RWPE2 (cell line): ENCODE data around the gene KCNMA1.

Source experiments
- ATAC-seq: fragments of 200-7000 bp; cut with Tn5 transposase; 3 replicates; pipeline ENCODE4 v1.9.1; 2021; ENCODE audit warnings: low read depth
- DNase-seq: peaks from one replicate; pipeline ENCODE4 v3.0.0-alpha.2; 2020; ENCODE audit warnings: low spot score
- H3K27ac ChIP-seq: fragments of 450-650 bp; 2 replicates; pipeline ENCODE4 v1.5.1; 2017; ENCODE audit warnings: mild to moderate bottlenecking; ENCODE audit not compliant: poor library complexity, severe bottlenecking
- H3K27me3 ChIP-seq: fragments of 250-450 bp; sonication (Bioruptor Pico); 2 replicates; pipeline ENCODE4 v1.5.1; 2021; ENCODE audit warnings: mild to moderate bottlenecking, moderate library complexity; ENCODE audit not compliant: insufficient read depth, poor library complexity, severe bottlenecking
- H3K36me3 ChIP-seq: fragments of 250-450 bp; sonication (Bioruptor Pico); 2 replicates; pipeline ENCODE4 v1.5.1; 2020; ENCODE audit warnings: low read depth, mild to moderate bottlenecking, moderate library complexity
- H3K4me1 ChIP-seq: fragments of 250-450 bp; sonication (Bioruptor Pico); 2 replicates; pipeline ENCODE4 v1.5.1; 2021; ENCODE audit warnings: mild to moderate bottlenecking, moderate library complexity; ENCODE audit not compliant: insufficient read depth, poor library complexity, severe bottlenecking
- H3K4me3 ChIP-seq: fragments of 250-450 bp; sonication (Bioruptor Pico); 2 replicates; pipeline ENCODE4 v1.5.1; 2021; ENCODE audit warnings: mild to moderate bottlenecking, moderate library complexity; ENCODE audit not compliant: severe bottlenecking
- H3K9me3 ChIP-seq: fragments of 250-450 bp; sonication (Bioruptor Pico); 2 replicates; pipeline ENCODE4 v1.5.1; 2021; ENCODE audit warnings: mild to moderate bottlenecking, moderate library complexity; ENCODE audit not compliant: severe bottlenecking
- TF ChIP-seq, protein P1 (sequence below): fragments of 450-650 bp; IDR thresholded peaks from one replicate; pipeline ENCODE4 v1.5.1; 2017; ENCODE audit warnings: mild to moderate bottlenecking, moderate library complexity; ENCODE audit not compliant: poor library complexity, severe bottlenecking

KCNMA1 gene

DNA sequence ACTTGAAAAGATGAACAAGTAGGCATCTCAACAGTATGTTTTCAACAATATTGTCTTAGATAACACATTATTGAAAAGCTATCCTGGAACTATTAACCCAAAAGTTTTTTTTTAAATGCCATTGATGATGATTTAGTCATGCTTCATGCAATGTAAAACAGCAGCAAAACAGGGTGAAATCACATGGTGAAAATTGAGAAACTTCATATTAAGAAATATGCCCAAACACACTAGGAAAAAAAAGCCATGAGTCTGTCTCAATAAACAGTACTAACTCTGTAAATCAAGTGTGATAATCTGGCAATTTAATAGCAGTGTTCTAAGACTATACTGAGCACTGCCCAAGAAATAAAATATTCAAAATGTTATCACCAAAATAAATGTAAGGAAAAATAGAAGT lies 613.1 kb downstream of the KCNMA1 start:
- Histone ChIP-seq H3K27me3 (no peaks in the 10 kb centered on the region), H3K4me1 (no peaks in the 10 kb centered on the region), H3K27ac (no peak overlapping the region), H3K9me3 (peaks cover 4% of the 10 kb centered on the region), H3K4me3 (no peak overlapping the region), H3K36me3 (no peaks in the 10 kb centered on the region)
- DNase-seq (no peak), ATAC-seq (no peak)
- TF ChIP-seq, protein P1, sequence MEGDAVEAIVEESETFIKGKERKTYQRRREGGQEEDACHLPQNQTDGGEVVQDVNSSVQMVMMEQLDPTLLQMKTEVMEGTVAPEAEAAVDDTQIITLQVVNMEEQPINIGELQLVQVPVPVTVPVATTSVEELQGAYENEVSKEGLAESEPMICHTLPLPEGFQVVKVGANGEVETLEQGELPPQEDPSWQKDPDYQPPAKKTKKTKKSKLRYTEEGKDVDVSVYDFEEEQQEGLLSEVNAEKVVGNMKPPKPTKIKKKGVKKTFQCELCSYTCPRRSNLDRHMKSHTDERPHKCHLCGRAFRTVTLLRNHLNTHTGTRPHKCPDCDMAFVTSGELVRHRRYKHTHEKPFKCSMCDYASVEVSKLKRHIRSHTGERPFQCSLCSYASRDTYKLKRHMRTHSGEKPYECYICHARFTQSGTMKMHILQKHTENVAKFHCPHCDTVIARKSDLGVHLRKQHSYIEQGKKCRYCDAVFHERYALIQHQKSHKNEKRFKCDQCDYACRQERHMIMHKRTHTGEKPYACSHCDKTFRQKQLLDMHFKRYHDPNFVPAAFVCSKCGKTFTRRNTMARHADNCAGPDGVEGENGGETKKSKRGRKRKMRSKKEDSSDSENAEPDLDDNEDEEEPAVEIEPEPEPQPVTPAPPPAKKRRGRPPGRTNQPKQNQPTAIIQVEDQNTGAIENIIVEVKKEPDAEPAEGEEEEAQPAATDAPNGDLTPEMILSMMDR, result no peak

DNA sequence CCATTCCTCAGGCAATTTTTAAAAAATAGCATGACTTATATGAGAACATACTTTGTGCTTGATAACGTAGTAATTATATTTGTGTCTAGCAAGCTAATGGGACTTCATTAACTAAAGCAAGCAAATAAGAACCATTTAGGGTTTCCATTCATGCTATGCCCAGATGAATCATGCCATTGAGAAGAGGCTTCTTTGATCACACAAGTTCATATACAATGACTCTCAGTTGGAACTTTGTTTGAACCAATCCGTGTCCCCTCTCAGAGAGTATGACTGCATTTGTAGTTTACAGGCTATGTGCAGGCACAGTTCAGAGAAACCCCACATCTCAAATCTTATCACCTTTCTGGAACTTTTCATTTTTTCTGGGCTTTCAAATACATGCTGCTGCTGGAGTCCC lies 614.2 kb downstream of the KCNMA1 start:
- TF ChIP-seq, protein P1, result no peak

DNA sequence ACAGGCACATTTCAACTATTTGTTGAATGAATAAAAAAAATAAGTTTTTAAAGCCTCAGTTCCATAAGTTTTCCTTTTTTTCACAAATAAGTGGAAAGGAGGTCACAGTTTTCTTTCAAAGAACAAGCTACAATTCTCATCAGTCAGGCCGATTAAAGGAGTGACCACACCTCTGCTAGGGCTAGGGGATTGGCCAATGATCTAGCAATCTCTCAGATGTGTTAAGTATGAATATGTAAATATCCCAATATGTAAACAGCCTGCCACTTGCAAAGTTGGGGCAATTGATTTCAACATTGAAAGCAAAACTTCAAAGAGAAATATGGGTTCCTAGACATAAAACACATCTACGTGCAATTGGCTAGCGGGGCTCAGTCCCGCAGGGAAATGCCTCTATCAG lies 614.9 kb downstream of the KCNMA1 start:
- DNase-seq, result no peak
- no peaks in the 10 kb centered on the region for H3K9me3 ChIP-seq
- no peaks in the 10 kb centered on the region for H3K4me1 ChIP-seq
- H3K36me3 ChIP-seq, result no peaks in the 10 kb centered on the region
- no peaks in the 10 kb centered on the region for H3K27me3 ChIP-seq
- no peak overlapping the region for H3K4me3 ChIP-seq
- TF ChIP-seq, protein P1, result no peak
- no peak for ATAC-seq
- H3K27ac ChIP-seq, result no peak overlapping the region

More for the DNA sequence above, 614.2 kb downstream of the KCNMA1 start:
- DNase-seq (no peak), ATAC-seq (no peak)
- H3K27ac ChIP-seq, result no peak overlapping the region
- no peaks in the 10 kb centered on the region for H3K4me1 ChIP-seq
- no peaks in the 10 kb centered on the region for H3K9me3 ChIP-seq
- no peaks in the 10 kb centered on the region for H3K27me3 ChIP-seq
- H3K36me3 ChIP-seq, result no peaks in the 10 kb centered on the region
- H3K4me3 ChIP-seq, result no peak overlapping the region

DNA sequence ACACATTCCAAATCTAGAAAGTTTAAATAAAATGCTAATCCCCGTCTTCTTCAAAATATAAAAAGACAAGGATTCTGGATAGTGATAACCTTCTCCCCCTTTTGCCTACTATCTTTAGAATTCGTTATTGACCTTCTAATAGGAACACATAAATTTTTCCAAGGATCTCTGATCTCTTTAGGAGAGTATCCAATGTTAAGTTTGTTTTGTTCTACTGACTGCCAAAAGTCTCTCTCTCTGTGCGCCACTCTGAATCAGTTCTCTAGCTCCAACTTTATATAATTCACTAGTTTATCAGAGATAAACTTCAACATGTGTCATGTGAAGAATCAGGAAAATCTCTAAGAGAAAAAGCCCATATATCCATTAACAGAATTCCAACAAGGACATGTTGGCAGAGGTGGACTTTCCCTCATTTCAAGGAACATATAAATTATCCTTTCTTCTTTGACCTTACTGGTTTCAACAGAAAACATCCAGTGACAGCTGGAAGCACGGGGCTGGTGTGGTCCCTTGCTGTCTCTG lies 615.6 kb downstream of the KCNMA1 start:
- TF ChIP-seq, protein P1, result no peak
- H3K9me3 ChIP-seq, result no peaks in the 10 kb centered on the region
- no peaks in the 10 kb centered on the region for H3K27me3 ChIP-seq
- no peak overlapping the region for H3K4me3 ChIP-seq
- DNase-seq (no peak), ATAC-seq (no peak)
- no peak overlapping the region for H3K27ac ChIP-seq
- H3K36me3 ChIP-seq, result no peaks in the 10 kb centered on the region
- H3K4me1 ChIP-seq, result no peaks in the 10 kb centered on the region

DNA sequence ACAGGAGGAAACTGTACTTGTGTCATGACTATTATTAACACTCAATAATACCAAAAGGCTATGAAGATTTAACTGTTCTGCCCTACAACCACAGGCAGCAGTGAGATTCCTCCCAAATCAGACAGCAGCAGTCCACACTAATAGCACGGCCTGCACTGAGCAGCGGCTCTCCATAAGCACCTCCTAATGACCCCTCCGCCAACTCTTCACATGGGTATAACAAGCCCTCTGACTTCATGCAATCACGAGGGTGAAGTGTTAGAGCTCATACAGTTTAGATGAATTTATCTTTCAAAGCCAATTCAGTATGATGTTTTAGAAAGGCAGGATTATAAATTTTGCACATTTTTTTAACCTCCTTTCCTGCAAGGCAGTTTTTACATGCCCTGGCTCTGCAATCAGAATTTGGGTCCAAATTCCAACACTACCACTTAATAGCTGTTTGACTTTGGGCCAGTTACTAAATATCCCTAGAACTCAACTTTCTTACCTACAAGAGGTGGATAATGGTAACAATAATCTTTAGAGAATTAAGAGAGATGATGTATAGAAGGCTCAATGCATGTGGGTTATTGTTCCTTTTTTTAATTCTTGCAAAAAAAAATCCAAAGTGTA lies 617.1 kb downstream of the KCNMA1 start:
- Histone ChIP-seq H3K36me3 (no peaks in the 10 kb centered on the region), H3K4me1 (no peaks in the 10 kb centered on the region), H3K27me3 (no peaks in the 10 kb centered on the region), H3K27ac (no peak overlapping the region), H3K4me3 (no peak overlapping the region), H3K9me3 (no peaks in the 10 kb centered on the region)
- ATAC-seq (no peak), DNase-seq (no peak)
- TF ChIP-seq, protein P1, result no peak
